NCI-H2081 (cell line): ENCODE data around the gene PYGO2.
"Not testable (repeated sequence)": the region's sequence is repeated elsewhere in the genome, so short reads cannot be mapped to it uniquely, and the experiment has no call there.

ENCODE experiments used
- DNase-seq, 2 experiments: peaks; one replicate each; lab custom pipeline; 2025; lab: John Stamatoyannopoulos, UW

Gene PYGO2

DNA sequence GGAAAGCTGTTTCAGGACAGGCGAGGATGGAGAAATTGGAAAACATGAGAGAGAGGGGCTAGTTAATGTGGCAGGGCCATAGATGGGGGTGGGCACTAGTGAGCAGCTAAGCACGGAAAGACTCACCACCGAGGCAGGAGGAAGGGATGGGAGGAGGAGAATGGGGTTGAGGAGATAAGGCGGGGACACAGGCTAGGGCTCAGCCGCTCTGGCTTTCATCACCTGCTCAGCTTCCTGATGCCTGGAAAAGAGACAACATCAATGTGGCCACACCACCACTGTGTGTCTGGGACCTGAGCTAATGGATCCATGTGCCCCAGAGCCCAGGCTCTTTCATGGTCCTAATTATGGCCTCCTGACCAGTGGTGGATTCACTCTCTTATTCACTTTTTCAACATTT is 52.6 kb downstream of the PYGO2 start:
- no peak for DNase-seq

DNA sequence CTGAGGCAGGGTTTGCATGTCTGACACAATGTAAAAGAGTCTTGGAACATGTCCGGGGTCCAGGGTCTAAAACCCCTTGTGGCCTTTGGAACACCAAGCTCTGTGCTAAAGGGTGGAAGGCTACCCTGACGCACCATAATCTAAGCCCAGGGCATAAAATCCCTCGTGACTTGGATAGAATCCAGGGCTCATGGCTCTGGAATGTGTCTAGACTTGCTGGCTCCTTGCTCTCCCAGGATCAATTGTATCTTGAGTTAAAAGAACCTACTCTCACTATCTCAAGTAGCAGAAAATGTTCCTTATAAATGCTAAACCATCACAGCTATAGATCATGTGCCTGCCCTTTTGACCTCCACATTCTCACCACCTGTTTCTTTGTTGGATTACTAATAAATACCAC is 53.5 kb downstream of the PYGO2 start:
- not testable (repeated sequence) for DNase-seq
